Caco-2 (cell line): ENCODE measurements around the gene SHROOM3. TPM values are rescaled to one million over a fixed set of nuclear protein-coding genes. Genes with fewer than 3 reads are reported as not detected.

ENCODE experiments used
- BruUV-seq: library from RNA; stranded (reverse); fragments of 400-500 nt; replicated peaks from 2 replicates; lab custom pipeline; 2021; lab: Mats Ljungman, UMichigan
- CTCF ChIA-PET: fragments of 300-600 bp; sonication (Branson Sonifier 250); formaldehyde crosslinking; loops from one replicate; lab custom pipeline; 2022; ENCODE audit warnings: antibody characterized with exemption; lab: Charles Lee
- POLR2A ChIA-PET: fragments of 300-600 bp; sonication (Branson Sonifier 250); formaldehyde crosslinking; loops from one replicate; lab custom pipeline; 2022; ENCODE audit warnings: antibody characterized with exemption; lab: Charles Lee
- DNase-seq, 2 experiments: peaks; one replicate each; pipeline versions ENCODE4 v3.0.0 to v3.0.0-alpha.2; 2020 to 2022
- H3K27me3 ChIP-seq: replicated peaks from 2 replicates; pipeline ENCODE4 v1.6.0; 2011; ENCODE audit warnings: low read length; ENCODE audit not compliant: control insufficient read depth, insufficient read depth
- H3K36me3 ChIP-seq: 2 replicates; pipeline ENCODE4 v1.5.1; 2011; ENCODE audit warnings: low read length; ENCODE audit not compliant: control insufficient read depth, insufficient read depth
- H3K4me1 ChIP-seq: fragments of 250-450 bp; sonication (Bioruptor Pico); 2 replicates; pipeline ENCODE4 v1.5.1; 2020; ENCODE audit warnings: mild to moderate bottlenecking
- H3K4me3 ChIP-seq: 2 replicates; pipeline ENCODE4 v1.5.1; 2011; ENCODE audit warnings: low read depth, mild to moderate bottlenecking, control low read depth, low read length
- H3K9me3 ChIP-seq: fragments of 250-450 bp; sonication (Bioruptor Pico); 2 replicates; pipeline ENCODE4 v1.5.1; 2020; ENCODE audit warnings: mild to moderate bottlenecking, moderate library complexity
- H3K27ac Mint-ChIP-seq: one replicate; pipeline ENCODE4 v1.8.0; 2022; ENCODE audit warnings: mixed read lengths; ENCODE audit not compliant: unreplicated experiment
- H3K27me3 Mint-ChIP-seq: one replicate; pipeline ENCODE4 v1.8.0; 2022; ENCODE audit warnings: mixed read lengths; ENCODE audit not compliant: insufficient read depth, unreplicated experiment
- H3K36me3 Mint-ChIP-seq: one replicate; pipeline ENCODE4 v1.8.0; 2022; ENCODE audit warnings: mild to moderate bottlenecking, mixed read lengths; ENCODE audit not compliant: insufficient read depth, unreplicated experiment
- H3K4me1 Mint-ChIP-seq: one replicate; pipeline ENCODE4 v1.8.0; 2022; ENCODE audit warnings: low read depth, mixed read lengths; ENCODE audit not compliant: unreplicated experiment
- H3K4me3 Mint-ChIP-seq: one replicate; pipeline ENCODE4 v1.8.0; 2022; ENCODE audit warnings: mild to moderate bottlenecking, moderate library complexity, mixed read lengths; ENCODE audit not compliant: unreplicated experiment
- H3K9me3 Mint-ChIP-seq: one replicate; pipeline ENCODE4 v1.8.0; 2022; ENCODE audit warnings: mixed read lengths; ENCODE audit not compliant: unreplicated experiment
- intact Hi-C: fragments of 100-400 bp; cut with micrococcal nuclease; formaldehyde crosslinking; loops from one replicate; pipeline ENCODE4 v1.10.0; 2022; ENCODE audit not compliant: unreplicated experiment
- total RNA-seq: library from RNA; stranded (reverse); gene quantifications from 2 replicates; pipeline ENCODE4 v1.2.3, GENCODE V29; 2022
- TF ChIP-seq, protein P1 (sequence below), 2 experiments: fragments of 200-600 bp in 1 of 2; IDR thresholded peaks; 1 replicate in 1 of 2; 2 replicates in 1 of 2; pipeline versions ENCODE4 v1.5.1 to v1.8.0; 2011 to 2022; ENCODE audit warnings: antibody characterized with exemption in 1 of 2, control low read depth in 1 of 2, inconsistent platforms in 1 of 2, low read depth in 1 of 2, low read length in 1 of 2, mild to moderate bottlenecking in 1 of 2, moderate library complexity in 1 of 2; ENCODE audit not compliant: insufficient read depth in 1 of 2, severe bottlenecking in 1 of 2, unreplicated experiment in 1 of 2

Gene SHROOM3
- total RNA-seq, 1 experiment from 2014 or later = 16.3 TPM

DNA sequence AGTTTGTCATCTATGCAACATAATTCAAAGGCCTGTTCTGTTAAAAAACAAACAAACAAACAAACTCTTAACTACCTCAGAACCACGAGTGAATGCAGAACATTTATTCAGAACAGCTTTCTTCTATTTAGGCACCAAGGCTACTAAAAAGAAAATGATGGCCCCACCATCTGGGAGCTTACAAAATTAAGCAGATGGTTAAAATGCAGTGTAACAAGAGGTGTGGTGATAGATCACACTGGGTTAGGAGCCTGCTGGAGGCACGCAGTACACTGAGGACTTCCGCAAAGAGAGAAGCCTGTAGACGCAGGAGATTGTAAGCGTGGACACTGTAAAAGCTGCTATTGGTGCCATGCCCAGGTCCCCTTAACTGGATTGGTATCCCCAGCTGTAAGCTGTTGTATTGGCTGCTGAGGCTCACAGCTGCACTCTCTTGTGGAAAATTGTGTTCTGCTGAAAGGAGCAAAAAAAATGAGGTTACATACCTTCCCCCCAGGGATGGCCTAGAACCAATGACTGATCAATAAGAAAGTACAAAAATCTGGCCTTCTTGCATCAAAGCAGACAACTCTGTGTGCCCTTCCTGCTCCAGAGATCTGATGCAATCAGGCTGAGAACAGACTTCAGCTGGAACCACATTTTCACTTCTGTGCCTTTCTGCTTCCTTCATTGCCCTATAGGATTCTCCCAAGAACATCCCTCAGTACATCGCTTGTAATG lies 60.0 kb downstream of the SHROOM3 start:
- no peak for DNase-seq
- TF ChIP-seq, protein P1, sequence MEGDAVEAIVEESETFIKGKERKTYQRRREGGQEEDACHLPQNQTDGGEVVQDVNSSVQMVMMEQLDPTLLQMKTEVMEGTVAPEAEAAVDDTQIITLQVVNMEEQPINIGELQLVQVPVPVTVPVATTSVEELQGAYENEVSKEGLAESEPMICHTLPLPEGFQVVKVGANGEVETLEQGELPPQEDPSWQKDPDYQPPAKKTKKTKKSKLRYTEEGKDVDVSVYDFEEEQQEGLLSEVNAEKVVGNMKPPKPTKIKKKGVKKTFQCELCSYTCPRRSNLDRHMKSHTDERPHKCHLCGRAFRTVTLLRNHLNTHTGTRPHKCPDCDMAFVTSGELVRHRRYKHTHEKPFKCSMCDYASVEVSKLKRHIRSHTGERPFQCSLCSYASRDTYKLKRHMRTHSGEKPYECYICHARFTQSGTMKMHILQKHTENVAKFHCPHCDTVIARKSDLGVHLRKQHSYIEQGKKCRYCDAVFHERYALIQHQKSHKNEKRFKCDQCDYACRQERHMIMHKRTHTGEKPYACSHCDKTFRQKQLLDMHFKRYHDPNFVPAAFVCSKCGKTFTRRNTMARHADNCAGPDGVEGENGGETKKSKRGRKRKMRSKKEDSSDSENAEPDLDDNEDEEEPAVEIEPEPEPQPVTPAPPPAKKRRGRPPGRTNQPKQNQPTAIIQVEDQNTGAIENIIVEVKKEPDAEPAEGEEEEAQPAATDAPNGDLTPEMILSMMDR (IDR thresholded peaks at IDR 0.05; ENCODE audit: insufficient read depth in 1 of 2, low read depth in 1 of 2, low read length in 1 of 2, severe bottlenecking in 1 of 2, unreplicated experiment in 1 of 2) = no peak
- CTCF ChIA-PET = no interaction called here
- no peak overlapping the region for H3K4me3 ChIP-seq
- intact Hi-C loops = no loop called here
- peaks cover 2% of the 10 kb centered on the region for H3K9me3 Mint-ChIP-seq
- no peak overlapping the region for H3K4me3 Mint-ChIP-seq
- peaks cover 8% of the 10 kb centered on the region for H3K4me1 Mint-ChIP-seq
- no TSS peak for BruUV-seq
- H3K36me3 Mint-ChIP-seq = no peaks in the 10 kb centered on the region
- POLR2A ChIA-PET = no interaction called here
- no peaks in the 10 kb centered on the region for H3K36me3 ChIP-seq
- H3K9me3 ChIP-seq = no peaks in the 10 kb centered on the region
- H3K27ac Mint-ChIP-seq = no peak overlapping the region
- no peaks in the 10 kb centered on the region for H3K27me3 ChIP-seq
- H3K4me1 ChIP-seq = peaks cover 19% of the 10 kb centered on the region
- no peaks in the 10 kb centered on the region for H3K27me3 Mint-ChIP-seq

DNA sequence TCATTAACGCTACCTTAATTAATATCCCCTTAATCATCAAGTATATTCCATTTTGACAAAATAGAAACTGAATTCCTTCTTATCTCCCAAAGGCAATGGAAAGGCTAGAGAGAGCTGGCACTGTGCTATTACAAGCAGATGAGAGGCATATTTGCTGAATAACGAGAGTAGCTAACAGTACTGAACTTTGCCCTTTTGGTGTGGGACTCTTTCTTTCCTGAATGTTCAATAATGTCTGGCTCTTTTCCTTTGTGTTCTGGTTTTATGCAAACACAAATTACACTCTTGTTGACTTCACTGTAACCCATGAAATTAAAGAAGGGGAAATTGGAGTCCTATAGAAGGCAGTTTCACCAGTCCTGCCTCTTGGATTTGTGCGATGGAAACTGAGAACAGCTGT lies 63.5 kb downstream of the SHROOM3 start:
- no TSS peak for BruUV-seq
- H3K4me1 ChIP-seq = peaks cover 19% of the 10 kb centered on the region
- CTCF ChIA-PET = interaction anchor here (0.6 kb wide), 1 partner anchor 68 kb away, joined by 3 read pairs; no protein-coding TSS in a partner anchor
- H3K36me3 ChIP-seq = no peaks in the 10 kb centered on the region
- TF ChIP-seq, protein P1 (IDR thresholded peaks at IDR 0.05; ENCODE audit: insufficient read depth in 1 of 2, low read depth in 1 of 2, low read length in 1 of 2, severe bottlenecking in 1 of 2, unreplicated experiment in 1 of 2) = no peak
- POLR2A ChIA-PET = no interaction called here
- no peaks in the 10 kb centered on the region for H3K9me3 ChIP-seq
- Mint-ChIP-seq H3K27ac (peak overlapping the region; percentile 4), H3K9me3 (no peaks in the 10 kb centered on the region), H3K27me3 (no peaks in the 10 kb centered on the region), H3K4me3 (no peak overlapping the region), H3K36me3 (no peaks in the 10 kb centered on the region), H3K4me1 (peaks cover 7% of the 10 kb centered on the region)
- no peak for DNase-seq
- intact Hi-C loops = no loop called here
- no peaks in the 10 kb centered on the region for H3K27me3 ChIP-seq
- no peak overlapping the region for H3K4me3 ChIP-seq

DNA sequence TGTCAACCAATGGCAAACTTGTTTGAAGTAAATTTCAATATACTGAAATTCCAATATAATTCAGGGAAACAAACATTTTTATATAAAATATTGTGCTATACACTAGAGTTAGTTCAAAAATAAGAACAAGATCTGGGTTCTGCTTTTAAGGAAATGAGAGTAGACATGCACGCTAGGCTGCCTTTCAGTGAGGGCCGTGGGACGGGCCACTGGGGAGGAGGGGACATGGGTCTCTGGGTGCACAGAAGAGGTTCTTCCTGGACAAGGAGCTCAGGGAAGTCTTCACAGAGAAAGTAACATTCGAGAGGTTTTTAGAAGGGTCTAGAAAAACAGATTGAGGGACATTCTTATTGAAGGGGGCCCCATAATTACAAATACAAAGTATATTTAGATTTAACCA lies 64.4 kb downstream of the SHROOM3 start:
- Histone ChIP-seq H3K4me3 (no peak overlapping the region), H3K9me3 (no peaks in the 10 kb centered on the region), H3K36me3 (no peaks in the 10 kb centered on the region), H3K27me3 (no peaks in the 10 kb centered on the region), H3K4me1 (peaks cover 19% of the 10 kb centered on the region)
- intact Hi-C loops = no loop called here
- Mint-ChIP-seq H3K4me1 (peaks cover 7% of the 10 kb centered on the region), H3K27ac (no peak overlapping the region), H3K27me3 (no peaks in the 10 kb centered on the region), H3K9me3 (no peaks in the 10 kb centered on the region), H3K36me3 (no peaks in the 10 kb centered on the region), H3K4me3 (no peak overlapping the region)
- ChIA-PET CTCF (no interaction called here), POLR2A (no interaction called here)
- TF ChIP-seq, protein P1 (IDR thresholded peaks at IDR 0.05; ENCODE audit: insufficient read depth in 1 of 2, low read depth in 1 of 2, low read length in 1 of 2, severe bottlenecking in 1 of 2, unreplicated experiment in 1 of 2) = no peak
- DNase-seq = no peak
- BruUV-seq = no TSS peak
